H9 (cell line): ENCODE results near the gene TM9SF4. TPM values are rescaled to one million over a fixed set of nuclear protein-coding genes. Genes with fewer than 3 reads are reported as not detected.
A peak's percentile ranks its signal among the peaks of the same experiment; 100 is the strongest.

Source experiments
- DNase-seq: peaks from one replicate; pipeline ENCODE4 v3.0.0-alpha.2; 2017
- H2AFZ ChIP-seq: one replicate; pipeline ENCODE4 v1.6.1; 2013; ENCODE audit warnings: mild to moderate bottlenecking, low read length, control low read depth, moderate library complexity
- H2AK5ac ChIP-seq: 2 replicates; pipeline ENCODE4 v1.6.1; 2013; ENCODE audit warnings: low read length, control low read depth, mixed read lengths; ENCODE audit not compliant: insufficient read length
- H2BK120ac ChIP-seq: one replicate; pipeline ENCODE4 v1.6.1; 2013; ENCODE audit warnings: low read depth, mild to moderate bottlenecking, low read length, control low read depth, inconsistent platforms; ENCODE audit not compliant: poor library complexity, severe bottlenecking
- H2BK12ac ChIP-seq: 2 replicates; pipeline ENCODE4 v1.6.1; 2013; ENCODE audit warnings: low read length, control low read depth, mixed read lengths, low read depth; ENCODE audit not compliant: insufficient read length
- H2BK15ac ChIP-seq: 2 replicates; pipeline ENCODE4 v1.6.1; 2013; ENCODE audit warnings: low read depth, low read length, control low read depth
- H2BK20ac ChIP-seq: one replicate; pipeline ENCODE4 v1.6.1; 2013; ENCODE audit warnings: low read depth, mild to moderate bottlenecking, low read length, control low read depth, inconsistent platforms; ENCODE audit not compliant: poor library complexity, severe bottlenecking
- H2BK5ac ChIP-seq: 2 replicates; pipeline ENCODE4 v1.6.1; 2013; ENCODE audit warnings: low read length, control low read depth, mixed read lengths; ENCODE audit not compliant: insufficient read length
- H3K14ac ChIP-seq: 2 replicates; pipeline ENCODE4 v1.6.1; 2013; ENCODE audit warnings: low read length, control low read depth; ENCODE audit not compliant: insufficient read depth
- H3K18ac ChIP-seq: 2 replicates; pipeline ENCODE4 v1.6.1; 2013; ENCODE audit warnings: low read depth, mild to moderate bottlenecking, mixed read lengths, low read length, control low read depth; ENCODE audit not compliant: insufficient read length
- H3K23ac ChIP-seq: 2 replicates; pipeline ENCODE4 v1.6.1; 2013; ENCODE audit warnings: low read length, control low read depth, mixed read lengths, low read depth; ENCODE audit not compliant: insufficient read length
- H3K23me2 ChIP-seq: 2 replicates; pipeline ENCODE4 v1.6.1; 2013; ENCODE audit warnings: low read depth, mild to moderate bottlenecking, mixed read lengths, low read length, control low read depth; ENCODE audit not compliant: insufficient read length, poor library complexity, severe bottlenecking
- H3K27ac ChIP-seq: 2 replicates; pipeline ENCODE4 v1.5.1; 2013; ENCODE audit warnings: low read length, control low read depth, mixed read lengths, low read depth; ENCODE audit not compliant: insufficient read length
- H3K27me3 ChIP-seq: 2 replicates; pipeline ENCODE4 v1.6.1; 2013; ENCODE audit warnings: low read length, control low read depth, inconsistent platforms; ENCODE audit not compliant: insufficient read depth
- H3K4ac ChIP-seq: 2 replicates; pipeline ENCODE4 v1.6.1; 2013; ENCODE audit warnings: low read depth, mild to moderate bottlenecking, control low read depth, inconsistent platforms, low read length, moderate library complexity
- H3K4me1 ChIP-seq: 2 replicates; pipeline ENCODE4 v1.6.1; 2013; ENCODE audit warnings: low read length, control low read depth, inconsistent platforms; ENCODE audit not compliant: insufficient read depth
- H3K4me2 ChIP-seq: 2 replicates; pipeline ENCODE4 v1.6.1; 2013; ENCODE audit warnings: low read length, control low read depth, mixed read lengths; ENCODE audit not compliant: insufficient read length, insufficient read depth
- H3K56ac ChIP-seq: 2 replicates; pipeline ENCODE4 v1.6.1; 2013; ENCODE audit warnings: low read depth, mild to moderate bottlenecking, mixed read lengths, low read length, control low read depth; ENCODE audit not compliant: insufficient read length
- H3K79me1 ChIP-seq: 2 replicates; pipeline ENCODE4 v1.6.1; 2013; ENCODE audit warnings: low read depth, mild to moderate bottlenecking, moderate library complexity, low read length, control low read depth, inconsistent platforms; ENCODE audit not compliant: insufficient read depth, poor library complexity, severe bottlenecking
- H3K79me2 ChIP-seq: 2 replicates; pipeline ENCODE4 v1.6.1; 2013; ENCODE audit warnings: low read length, control low read depth, inconsistent platforms; ENCODE audit not compliant: insufficient read depth
- H3K9ac ChIP-seq: 2 replicates; pipeline ENCODE4 v1.6.1; 2013; ENCODE audit warnings: low read length, control low read depth, mixed read lengths; ENCODE audit not compliant: insufficient read length; ENCODE audit errors: extremely low read depth
- H3K9me3 ChIP-seq: one replicate; pipeline ENCODE4 v1.6.1; 2013; ENCODE audit warnings: low read depth, low read length, inconsistent platforms; ENCODE audit not compliant: control insufficient read depth
- H3T11ph ChIP-seq: one replicate; pipeline ENCODE4 v1.6.1; 2013; ENCODE audit warnings: mild to moderate bottlenecking, low read length, control low read depth, inconsistent platforms
- H4K20me1 ChIP-seq: one replicate; pipeline ENCODE4 v1.6.1; 2013; ENCODE audit not compliant: control insufficient read depth, insufficient read length, insufficient read depth
- H4K5ac ChIP-seq: 2 replicates; pipeline ENCODE4 v1.6.1; 2013; ENCODE audit warnings: low read depth, mild to moderate bottlenecking, mixed read lengths, low read length, control low read depth; ENCODE audit not compliant: insufficient read length
- H4K8ac ChIP-seq: replicated peaks from 2 replicates; pipeline ENCODE4 v1.6.1; 2013; ENCODE audit warnings: low read length, control low read depth, mixed read lengths, low read depth; ENCODE audit not compliant: insufficient read length
- H4K91ac ChIP-seq: 2 replicates; pipeline ENCODE4 v1.6.1; 2013; ENCODE audit warnings: low read depth, mild to moderate bottlenecking, moderate library complexity, mixed read lengths, low read length, control low read depth; ENCODE audit not compliant: insufficient read length
- H3K27ac Mint-ChIP-seq, 3 experiments: 2 replicates in 2 of 3; 3 replicates in 1 of 3; pipeline ENCODE4 v1.8.0; 2020 to 2021; ENCODE audit warnings: mixed read lengths in 3 of 3, mild to moderate bottlenecking in 1 of 3, moderate library complexity in 1 of 3
- H3K27me3 Mint-ChIP-seq: 2 replicates; pipeline ENCODE4 v1.8.0; 2021; ENCODE audit warnings: low read depth, mild to moderate bottlenecking, moderate library complexity, mixed read lengths
- H3K36me3 Mint-ChIP-seq, 3 experiments: 2 replicates in 2 of 3; 3 replicates in 1 of 3; pipeline ENCODE4 v1.8.0; 2020 to 2021; ENCODE audit warnings: low read depth in 3 of 3, mixed read lengths in 3 of 3; ENCODE audit not compliant: insufficient read depth in 1 of 3
- H3K4me1 Mint-ChIP-seq, 2 experiments: 2 replicates each; pipeline ENCODE4 v1.8.0; 2020; ENCODE audit warnings: mixed read lengths in 2 of 2
- H3K4me3 Mint-ChIP-seq, 2 experiments: 2 replicates in 1 of 2; 3 replicates in 1 of 2; pipeline ENCODE4 v1.8.0; 2020 to 2021; ENCODE audit warnings: mild to moderate bottlenecking in 2 of 2, mixed read lengths in 2 of 2, moderate library complexity in 1 of 2
- H3K9me3 Mint-ChIP-seq, 2 experiments: 2 replicates in 1 of 2; 3 replicates in 1 of 2; pipeline ENCODE4 v1.8.0; 2020; ENCODE audit warnings: mild to moderate bottlenecking in 2 of 2, mixed read lengths in 2 of 2, moderate library complexity in 1 of 2
- CTCF ChIP-seq: fragments of 200-600 bp; sonication (generic); conservative IDR thresholded peaks from 3 replicates; pipeline ENCODE4 v1.8.0; 2021; ENCODE audit warnings: antibody characterized with exemption, mild to moderate bottlenecking
- WGBS: extraction: QIAGEN DNeasy Blood & Tissue Kit; methylation state at CpG from one replicate; pipeline ENCODE4 v1.1.7; 2013; ENCODE audit warnings: missing lambda C conversion rate, low lambda C conversion rate, mixed read lengths; ENCODE audit not compliant: insufficient read length; ENCODE audit errors: extremely low coverage; 5-methylcytosine and 5-hydroxymethylcytosine counted together
- total RNA-seq: library from RNA; stranded (reverse); gene quantifications from 2 replicates; pipeline ENCODE4 v1.2.1, GENCODE V29; 2021

TM9SF4 gene
- total RNA-seq, 1 experiment from 2014 or later = 62.3 TPM

GRCh38 chr20:32203356-32204204, 94.1 kb downstream of the TM9SF4 start:
- Histone ChIP-seq H4K91ac (no peak overlapping the region), H4K8ac (no peak overlapping the region), H3T11ph (no peak overlapping the region), H3K4ac (no peak overlapping the region), H3K4me1 (no peaks in the 10 kb centered on the region), H2BK12ac (no peak overlapping the region), H4K20me1 (no peaks in the 10 kb centered on the region), H2BK20ac (no peak overlapping the region), H2AK5ac (no peak overlapping the region), H3K56ac (no peak overlapping the region), H3K9me3 (no peaks in the 10 kb centered on the region), H4K5ac (no peak overlapping the region), H3K23me2 (peaks cover 10% of the 10 kb centered on the region), H2BK5ac (no peak overlapping the region), H3K27me3 (no peaks in the 10 kb centered on the region), H3K79me2 (peaks cover 23% of the 10 kb centered on the region; the same call in 1 of the 2 replicates), H3K4me2 (no peak overlapping the region), H3K79me1 (peaks cover 9% of the 10 kb centered on the region), H2AFZ (no peak overlapping the region), H2BK15ac (no peak overlapping the region), H3K14ac (no peak overlapping the region), H3K9ac (no peak overlapping the region), H3K27ac (no peak overlapping the region), H2BK120ac (no peak overlapping the region), H3K18ac (no peak overlapping the region), H3K23ac (no peak overlapping the region)
- H3K27me3 Mint-ChIP-seq = no peaks in the 10 kb centered on the region
- H3K4me1 Mint-ChIP-seq = peaks cover 46 to 49% of the 10 kb centered on the region in 2 experiments
- WGBS = no CpG with 5 or more reads among the region's 11 CpGs
- H3K4me3 Mint-ChIP-seq = no peak overlapping the region; a peak in 2 of 5 replicates
- peak overlapping the region; percentile 56 to 74 (median 65); a peak in 5 of 7 replicates for H3K27ac Mint-ChIP-seq
- H3K9me3 Mint-ChIP-seq = no peaks in the 10 kb centered on the region; a peak in 1 of 5 replicates
- DNase-seq = no peak
- peaks cover 20 to 52% (median 34%) of the 10 kb centered on the region in 3 experiments for H3K36me3 Mint-ChIP-seq
- no peak for TF ChIP-seq CTCF
